Stimulated activated naive CD8-positive, alpha-beta T cell treated with anti-CD3 and anti-CD28 coated beads, Interleukin-15, amount 100 ng/mL, for 72 hours (primary cell): ENCODE data around the gene CNNM3.

ENCODE experiments used
- ATAC-seq: fragments of 150-1000 bp; cut with Tn5 transposase; 2 replicates; pipeline ENCODE4 v1.10.0; 2021; ENCODE audit warnings: mild to moderate bottlenecking, moderate library complexity
- DNase-seq, 2 donors: peaks; one replicate each; pipeline ENCODE4 v3.0.0; 2021 to 2022
- H3K27ac Mint-ChIP-seq, 2 donors: one replicate each; pipeline ENCODE4 v1.8.0; 2022; ENCODE audit warnings: mild to moderate bottlenecking in 2 of 2, mixed read lengths in 2 of 2, moderate library complexity in 2 of 2
- H3K27me3 Mint-ChIP-seq: one replicate; pipeline ENCODE4 v1.8.0; 2022; ENCODE audit warnings: mixed read lengths
- H3K4me1 Mint-ChIP-seq: one replicate; pipeline ENCODE4 v1.8.0; 2022; ENCODE audit warnings: mild to moderate bottlenecking, mixed read lengths
- H3K4me3 Mint-ChIP-seq, 2 donors: one replicate each; pipeline ENCODE4 v1.8.0; 2022; ENCODE audit warnings: mild to moderate bottlenecking in 2 of 2, mixed read lengths in 2 of 2, moderate library complexity in 1 of 2
- H3K9me3 Mint-ChIP-seq, 2 donors: one replicate each; pipeline ENCODE4 v1.8.0; 2022; ENCODE audit warnings: mixed read lengths in 2 of 2

The CNNM3 gene

GRCh38 chr2:96839293-96839874 lies 23.3 kb downstream of the CNNM3 start:
- no peaks in the 10 kb centered on the region for H3K9me3 Mint-ChIP-seq
- peak; percentile 62 to 84 for DNase-seq
- H3K4me1 Mint-ChIP-seq = peaks cover 26% of the 10 kb centered on the region
- H3K4me3 Mint-ChIP-seq = peak overlapping the region; percentile 67 to 84
- peak; percentile 95 for ATAC-seq
- peak overlapping the region in 1 of 2 donors; percentile 67 for H3K27ac Mint-ChIP-seq
- no peaks in the 10 kb centered on the region for H3K27me3 Mint-ChIP-seq

- ATAC-seq (peak; percentile 13), DNase-seq (no peak)
- H3K9me3 Mint-ChIP-seq = no peaks in the 10 kb centered on the region
- peak overlapping the region; percentile 22 to 61 for H3K4me3 Mint-ChIP-seq
- no peaks in the 10 kb centered on the region for H3K27me3 Mint-ChIP-seq
- H3K27ac Mint-ChIP-seq = peak overlapping the region in 1 of 2 donors; percentile 67
- peaks cover 26% of the 10 kb centered on the region for H3K4me1 Mint-ChIP-seq
These were observed 24.1 kb downstream of the CNNM3 start for GRCh38 chr2:96839875-96840850.

GRCh38 chr2:96841701-96842495 lies 25.8 kb downstream of the CNNM3 start:
- Mint-ChIP-seq H3K4me3 (no peak overlapping the region), H3K9me3 (no peaks in the 10 kb centered on the region), H3K27ac (peak overlapping the region in 1 of 2 donors; percentile 72), H3K27me3 (no peaks in the 10 kb centered on the region), H3K4me1 (peaks cover 26% of the 10 kb centered on the region)
- DNase-seq (no peak), ATAC-seq (no peak)

GRCh38 chr2:96842600-96842999 lies 26.5 kb downstream of the CNNM3 start:
- no peak overlapping the region for H3K4me3 Mint-ChIP-seq
- no peak for DNase-seq
- H3K9me3 Mint-ChIP-seq = no peaks in the 10 kb centered on the region
- H3K4me1 Mint-ChIP-seq = peaks cover 26% of the 10 kb centered on the region
- H3K27me3 Mint-ChIP-seq = no peaks in the 10 kb centered on the region
- peak overlapping the region in 1 of 2 donors; percentile 72 for H3K27ac Mint-ChIP-seq
- no peak for ATAC-seq

GRCh38 chr2:96843538-96844268 lies 27.6 kb downstream of the CNNM3 start, which contains the start of gene ANKRD23:
Gene ANKRD23 (minus strand): TSS chr2:96844021. CDS start chr2:96843992, 29 bp downstream.
- peak within 1 kb of the TSS in 1 of 2 donors; percentile 50 for H3K27ac Mint-ChIP-seq
- no peaks in the 10 kb centered on the region for H3K27me3 Mint-ChIP-seq
- H3K4me1 Mint-ChIP-seq = peaks cover 25% of the 10 kb centered on the region
- no peak for ATAC-seq
- H3K4me3 Mint-ChIP-seq = no peak within 1 kb of the TSS
- no peak for DNase-seq
- H3K9me3 Mint-ChIP-seq = no peaks in the 10 kb centered on the region

- Mint-ChIP-seq H3K4me1 (peaks cover 18% of the 10 kb centered on the region), H3K27ac (peak overlapping the region in 1 of 2 donors; percentile 50), H3K9me3 (no peaks in the 10 kb centered on the region), H3K27me3 (no peaks in the 10 kb centered on the region), H3K4me3 (no peak overlapping the region)
- no peak for ATAC-seq
- no peak for DNase-seq
These were observed 28.3 kb downstream of the CNNM3 start for GRCh38 chr2:96844405-96844808.

GRCh38 chr2:96846825-96847224 lies 30.8 kb downstream of the CNNM3 start:
- H3K9me3 Mint-ChIP-seq = no peaks in the 10 kb centered on the region
- H3K27me3 Mint-ChIP-seq = no peaks in the 10 kb centered on the region
- no peak for ATAC-seq
- no peak for DNase-seq
- no peak overlapping the region for H3K27ac Mint-ChIP-seq
- no peaks in the 10 kb centered on the region for H3K4me1 Mint-ChIP-seq
- H3K4me3 Mint-ChIP-seq = no peak overlapping the region

GRCh38 chr2:96847586-96847985 lies 31.5 kb downstream of the CNNM3 start:
- Mint-ChIP-seq H3K9me3 (no peaks in the 10 kb centered on the region), H3K27me3 (no peaks in the 10 kb centered on the region), H3K4me1 (no peaks in the 10 kb centered on the region), H3K27ac (peak overlapping the region in 1 of 2 donors; percentile 27), H3K4me3 (no peak overlapping the region)
- ATAC-seq (no peak), DNase-seq (no peak)

- Mint-ChIP-seq H3K27me3 (no peaks in the 10 kb centered on the region), H3K4me3 (no peak overlapping the region), H3K4me1 (no peaks in the 10 kb centered on the region), H3K9me3 (no peaks in the 10 kb centered on the region), H3K27ac (no peak overlapping the region)
- ATAC-seq = no peak
- DNase-seq = no peak
These were observed 32.2 kb downstream of the CNNM3 start for GRCh38 chr2:96848264-96848663.

GRCh38 chr2:96852667-96853066 lies 36.6 kb downstream of the CNNM3 start:
- Mint-ChIP-seq H3K9me3 (no peaks in the 10 kb centered on the region), H3K27ac (peak overlapping the region in 1 of 2 donors; percentile 1), H3K4me1 (peaks cover 25% of the 10 kb centered on the region), H3K27me3 (no peaks in the 10 kb centered on the region), H3K4me3 (no peak overlapping the region)
- no peak for ATAC-seq
- no peak for DNase-seq

- no peak overlapping the region for H3K4me3 Mint-ChIP-seq
- H3K4me1 Mint-ChIP-seq = peaks cover 28% of the 10 kb centered on the region
- DNase-seq (no peak), ATAC-seq (no peak)
- H3K9me3 Mint-ChIP-seq = no peaks in the 10 kb centered on the region
- H3K27me3 Mint-ChIP-seq = no peaks in the 10 kb centered on the region
- no peak overlapping the region for H3K27ac Mint-ChIP-seq
These were observed 37.3 kb downstream of the CNNM3 start for GRCh38 chr2:96853321-96853720.

- H3K9me3 Mint-ChIP-seq = no peaks in the 10 kb centered on the region
- peaks cover 56% of the 10 kb centered on the region for H3K4me1 Mint-ChIP-seq
- DNase-seq (peak in 1 of 2 donors; percentile 44), ATAC-seq (peak; percentile 1)
- H3K27me3 Mint-ChIP-seq = no peaks in the 10 kb centered on the region
- peak overlapping the region; percentile 54 to 60 for H3K27ac Mint-ChIP-seq
- peak overlapping the region; percentile 85 to 99 for H3K4me3 Mint-ChIP-seq
These were observed 41.0 kb downstream of the CNNM3 start for GRCh38 chr2:96856776-96857666.

- peak within 1 kb of the TSS; percentile 85 to 99 for H3K4me3 Mint-ChIP-seq
- no peaks in the 10 kb centered on the region for H3K9me3 Mint-ChIP-seq
- peak; percentile 99 for DNase-seq
- H3K4me1 Mint-ChIP-seq = peaks cover 56% of the 10 kb centered on the region
- peak within 1 kb of the TSS; percentile 91 to 98 for H3K27ac Mint-ChIP-seq
- H3K27me3 Mint-ChIP-seq = no peaks in the 10 kb centered on the region
- peak; percentile 91 for ATAC-seq
These were observed 41.8 kb downstream of the CNNM3 start, which contains the start of gene ANKRD39 for GRCh38 chr2:96857667-96858372. Gene ANKRD39 (minus strand): TSS chr2:96858016. CDS start chr2:96857987, 29 bp downstream.
